SJSA1 (cell line): ENCODE results near the gene SGMS1. TPM values are rescaled to one million over a fixed set of nuclear protein-coding genes. Genes with fewer than 3 reads are reported as not detected.

Source experiments
- DNase-seq, 2 experiments: peaks; one replicate each; pipeline ENCODE4 v3.0.0-alpha.2; 2015 to 2020; ENCODE audit warnings: low spot score in 2 of 2, low read depth in 1 of 2
- H3K27ac ChIP-seq: fragments of 250-450 bp; sonication (Bioruptor Pico); 2 replicates; pipeline ENCODE4 v1.5.1; 2020; ENCODE audit warnings: mild to moderate bottlenecking, moderate library complexity
- H3K27me3 ChIP-seq: fragments of 250-450 bp; sonication (Bioruptor Pico); replicated peaks from 2 replicates; pipeline ENCODE4 v1.5.1; 2020; ENCODE audit warnings: mild to moderate bottlenecking, moderate library complexity
- H3K36me3 ChIP-seq: fragments of 250-450 bp; sonication (Bioruptor Pico); 2 replicates; pipeline ENCODE4 v1.5.1; 2020; ENCODE audit warnings: mild to moderate bottlenecking
- H3K4me1 ChIP-seq: fragments of 250-450 bp; sonication (Bioruptor Pico); replicated peaks from 2 replicates; pipeline ENCODE4 v1.6.1; 2021; ENCODE audit warnings: mild to moderate bottlenecking
- H3K4me3 ChIP-seq: fragments of 250-450 bp; sonication (Bioruptor Pico); 2 replicates; pipeline ENCODE4 v1.5.1; 2020; ENCODE audit warnings: mild to moderate bottlenecking
- H3K9me3 ChIP-seq: fragments of 250-450 bp; sonication (Bioruptor Pico); replicated peaks from 2 replicates; pipeline ENCODE4 v1.5.1; 2020; ENCODE audit warnings: mild to moderate bottlenecking
- total RNA-seq: library from RNA; depleted of rRNA; stranded (reverse); fragments of >200 nt; shearing (Covaris generic); gene quantifications from 2 replicates; pipeline ENCODE4 v1.2.3, GENCODE V29; 2014

SGMS1 gene
- total RNA-seq, 1 experiment from 2014 or later, result 109 TPM

GRCh38 chr10:50315424-50315823 is 308.3 kb downstream of the SGMS1 start:
- Histone ChIP-seq H3K27ac (no peak overlapping the region), H3K27me3 (no peaks in the 10 kb centered on the region), H3K4me3 (no peak overlapping the region), H3K4me1 (peaks cover 4% of the 10 kb centered on the region; the same call in 1 of the 2 replicates), H3K36me3 (peaks cover 14% of the 10 kb centered on the region), H3K9me3 (0 out of 2 replicates have a peak, but pooled peaks cover 2% of the 10 kb centered on the region)
- no peak for DNase-seq

GRCh38 chr10:50314169-50315071 is 309.3 kb downstream of the SGMS1 start:
- Histone ChIP-seq H3K36me3 (peaks cover 24% of the 10 kb centered on the region), H3K9me3 (0 out of 2 replicates have a peak, but pooled peaks cover 2% of the 10 kb centered on the region), H3K27ac (no peak overlapping the region), H3K27me3 (no peaks in the 10 kb centered on the region), H3K4me3 (no peak overlapping the region), H3K4me1 (peaks cover 4% of the 10 kb centered on the region; the same call in 1 of the 2 replicates)
- no peak for DNase-seq

GRCh38 chr10:50312464-50313437 is 311.0 kb downstream of the SGMS1 start:
- Histone ChIP-seq H3K27ac (no peak overlapping the region), H3K36me3 (peaks cover 41% of the 10 kb centered on the region), H3K4me3 (no peak overlapping the region), H3K27me3 (no peaks in the 10 kb centered on the region), H3K4me1 (peaks cover 4% of the 10 kb centered on the region; the same call in 1 of the 2 replicates), H3K9me3 (0 out of 2 replicates have a peak, but pooled peaks cover 2% of the 10 kb centered on the region)
- DNase-seq, result peak in 1 of 2 experiments; percentile 9

- Histone ChIP-seq H3K36me3 (peaks cover 53% of the 10 kb centered on the region), H3K27ac (no peak overlapping the region), H3K27me3 (no peaks in the 10 kb centered on the region), H3K9me3 (0 out of 2 replicates have a peak, but pooled peaks cover 2% of the 10 kb centered on the region), H3K4me3 (no peak overlapping the region), H3K4me1 (peaks cover 4% of the 10 kb centered on the region; the same call in 1 of the 2 replicates)
- no peak for DNase-seq
These were observed 313.1 kb downstream of the SGMS1 start for GRCh38 chr10:50310560-50311174.

- Histone ChIP-seq H3K36me3 (peaks cover 53% of the 10 kb centered on the region), H3K4me3 (no peak overlapping the region), H3K27ac (no peak overlapping the region), H3K4me1 (peaks cover 4% of the 10 kb centered on the region; the same call in 1 of the 2 replicates), H3K9me3 (0 out of 2 replicates have a peak, but pooled peaks cover 2% of the 10 kb centered on the region), H3K27me3 (no peaks in the 10 kb centered on the region)
- no peak for DNase-seq
These were observed 314.4 kb downstream of the SGMS1 start for GRCh38 chr10:50309342-50309741.

- no peaks in the 10 kb centered on the region for H3K27me3 ChIP-seq
These were observed 319.1 kb downstream of the SGMS1 start for GRCh38 chr10:50304660-50305059.

GRCh38 chr10:50299948-50300669 is 323.6 kb downstream of the SGMS1 start:
- H3K27ac ChIP-seq, result no peak overlapping the region
- DNase-seq, result no peak

More at GRCh38 chr10:50304660-50305059, 319.1 kb downstream of the SGMS1 start:
- Histone ChIP-seq H3K9me3 (no peaks in the 10 kb centered on the region), H3K36me3 (peaks cover 31% of the 10 kb centered on the region), H3K4me1 (no peaks in the 10 kb centered on the region), H3K27ac (no peak overlapping the region), H3K4me3 (no peak overlapping the region)
- DNase-seq, result no peak

GRCh38 chr10:50295367-50295766 is 328.4 kb downstream of the SGMS1 start:
- Histone ChIP-seq H3K4me3 (no peak overlapping the region), H3K4me1 (no peaks in the 10 kb centered on the region), H3K36me3 (no peaks in the 10 kb centered on the region), H3K27me3 (no peaks in the 10 kb centered on the region; the same call in 1 of the 2 replicates), H3K9me3 (no peaks in the 10 kb centered on the region), H3K27ac (no peak overlapping the region)
- DNase-seq, result no peak

More at GRCh38 chr10:50299948-50300669, 323.6 kb downstream of the SGMS1 start:
- no peak overlapping the region for H3K4me3 ChIP-seq
- H3K4me1 ChIP-seq, result no peaks in the 10 kb centered on the region
- H3K27me3 ChIP-seq, result no peaks in the 10 kb centered on the region
- no peaks in the 10 kb centered on the region for H3K9me3 ChIP-seq
- no peaks in the 10 kb centered on the region for H3K36me3 ChIP-seq

GRCh38 chr10:50294582-50294981 is 329.2 kb downstream of the SGMS1 start:
- no peak overlapping the region for H3K4me3 ChIP-seq
- H3K27me3 ChIP-seq, result no peaks in the 10 kb centered on the region; the same call in 1 of the 2 replicates
- H3K36me3 ChIP-seq, result no peaks in the 10 kb centered on the region
- DNase-seq, result no peak
- no peak overlapping the region for H3K27ac ChIP-seq
- H3K4me1 ChIP-seq, result no peaks in the 10 kb centered on the region
- H3K9me3 ChIP-seq, result no peaks in the 10 kb centered on the region

GRCh38 chr10:50293513-50294313 is 330.0 kb downstream of the SGMS1 start:
- Histone ChIP-seq H3K36me3 (no peaks in the 10 kb centered on the region), H3K4me1 (no peaks in the 10 kb centered on the region), H3K9me3 (no peaks in the 10 kb centered on the region), H3K27me3 (peaks cover 5% of the 10 kb centered on the region; the same call in 1 of the 2 replicates), H3K4me3 (no peak overlapping the region), H3K27ac (no peak overlapping the region)
- DNase-seq, result no peak

GRCh38 chr10:50291261-50291850 is 332.4 kb downstream of the SGMS1 start:
- no peaks in the 10 kb centered on the region for H3K4me1 ChIP-seq
- no peaks in the 10 kb centered on the region for H3K9me3 ChIP-seq
- no peaks in the 10 kb centered on the region for H3K36me3 ChIP-seq
- H3K27me3 ChIP-seq, result peaks cover 5% of the 10 kb centered on the region; the same call in 1 of the 2 replicates
- H3K27ac ChIP-seq, result no peak overlapping the region
- DNase-seq, result no peak
- H3K4me3 ChIP-seq, result no peak overlapping the region

- no peaks in the 10 kb centered on the region for H3K9me3 ChIP-seq
- H3K27ac ChIP-seq, result no peak overlapping the region
- no peaks in the 10 kb centered on the region for H3K36me3 ChIP-seq
- H3K4me1 ChIP-seq, result no peaks in the 10 kb centered on the region
- peaks cover 17% of the 10 kb centered on the region for H3K27me3 ChIP-seq
- H3K4me3 ChIP-seq, result no peak overlapping the region
- no peak for DNase-seq
These were observed 334.6 kb downstream of the SGMS1 start for GRCh38 chr10:50289196-50289595.
